NCI-H146 (cell line): ENCODE results near the gene CANT1.
A peak's percentile ranks its signal among the peaks of the same experiment; 100 is the strongest.

Source experiments
- DNase-seq: peaks from one replicate; lab custom pipeline; 2025; lab: John Stamatoyannopoulos, UW

Gene CANT1

GRCh38 chr17:78995022-78995760 lies 14.4 kb downstream of the CANT1 start:
- DNase-seq = no peak

- DNase-seq = no peak
Observed at GRCh38 chr17:78993981-78994671, 15.4 kb downstream of the CANT1 start.

DNA sequence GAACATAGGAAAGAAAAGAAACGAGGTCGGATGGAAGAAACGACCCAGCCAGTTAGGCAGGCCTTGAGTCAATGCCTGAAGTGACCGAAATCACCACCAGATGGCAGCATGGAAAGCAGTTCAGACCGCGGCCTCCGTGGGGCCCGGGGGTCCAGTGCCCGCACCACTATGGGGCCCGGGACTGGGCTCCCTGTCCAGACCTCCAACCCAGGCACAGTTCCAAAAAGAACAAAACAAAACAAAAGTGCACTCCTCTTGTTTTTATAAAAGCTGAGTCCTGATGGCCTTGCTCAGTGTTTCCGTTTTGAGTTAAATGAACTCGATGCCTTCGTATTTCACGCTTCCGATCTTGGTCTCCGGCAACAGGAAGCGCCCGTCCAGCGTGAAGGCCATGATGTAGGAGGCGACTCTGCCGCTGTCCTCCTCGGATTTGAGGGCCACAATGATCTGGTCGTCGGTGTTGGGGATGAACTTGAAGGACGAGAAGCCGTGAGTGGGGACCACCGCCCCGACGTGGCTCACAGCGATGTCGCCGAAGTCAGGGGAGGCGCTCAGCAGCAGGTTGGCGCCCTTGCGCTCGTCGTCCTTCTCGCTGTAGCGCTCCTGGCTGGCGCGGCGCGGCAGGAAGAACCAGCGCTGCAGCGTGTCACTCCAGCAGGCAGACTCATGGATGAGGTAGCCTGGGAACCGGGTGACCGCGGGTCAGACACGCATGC lies 16.2 kb downstream of the CANT1 start:
- peak; percentile 6 for DNase-seq

DNA sequence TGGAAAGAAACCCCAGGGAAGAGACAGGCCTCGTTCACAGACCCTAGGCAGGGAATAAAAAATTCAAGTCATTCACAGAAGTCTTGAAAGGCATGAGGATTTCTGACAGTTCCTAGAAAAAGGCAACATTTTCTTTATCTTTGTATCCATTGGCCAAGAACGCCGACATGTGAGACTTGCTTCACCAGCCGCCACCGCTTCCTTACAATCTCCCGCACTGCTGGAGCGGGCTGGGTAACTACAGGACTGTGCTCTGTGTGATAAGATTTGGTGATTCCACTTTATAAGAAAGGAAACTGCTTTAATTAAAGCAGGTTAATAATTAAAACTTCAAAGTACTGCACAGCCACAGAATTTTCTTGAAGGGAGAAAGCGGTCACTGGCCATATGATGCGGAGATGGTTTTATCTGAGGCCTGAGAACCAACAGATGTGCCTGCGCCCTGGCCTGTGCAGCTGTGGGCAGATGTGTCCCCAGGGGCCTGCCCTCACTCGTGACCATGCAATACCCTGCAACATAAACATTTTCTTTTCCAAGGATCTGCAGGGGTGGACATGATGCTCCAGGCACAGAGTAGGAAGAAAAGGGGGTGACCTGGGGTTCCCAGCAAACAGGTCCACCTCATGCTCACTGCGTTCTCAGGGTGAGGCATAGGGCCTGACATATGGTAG lies 16.9 kb downstream of the CANT1 start:
- DNase-seq = no peak

DNA sequence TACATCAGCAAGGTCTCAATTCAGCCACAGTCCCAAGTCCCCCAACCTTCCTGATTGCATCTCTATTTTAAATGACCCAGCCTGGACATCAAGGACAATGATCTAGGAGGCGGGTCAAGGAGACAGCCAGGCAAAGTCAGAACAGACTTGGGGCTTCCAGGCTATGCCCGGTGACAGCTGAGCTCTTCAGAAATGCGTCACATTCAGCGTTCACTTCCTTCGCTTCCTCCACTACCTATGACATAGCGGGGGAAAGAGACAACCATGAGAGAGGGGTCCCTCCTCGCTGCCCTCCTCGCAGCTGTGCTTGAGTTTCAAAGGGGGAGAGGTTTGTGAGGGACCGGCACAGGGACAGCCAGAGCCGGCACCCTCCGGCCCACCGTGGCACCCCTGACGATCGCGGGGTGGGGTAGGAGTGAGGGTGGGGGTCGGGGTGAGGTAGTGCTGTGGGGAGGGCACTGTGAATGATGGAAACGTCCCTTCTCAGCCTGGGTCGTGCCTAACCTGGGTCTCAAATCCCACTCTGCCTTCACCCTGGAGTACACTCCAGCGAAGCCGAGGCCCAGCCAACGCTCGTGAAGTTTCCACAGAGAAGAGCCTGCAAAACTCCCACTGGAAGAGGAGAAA lies 17.5 kb downstream of the CANT1 start:
- no peak for DNase-seq

GRCh38 chr17:78991017-78991738 lies 18.4 kb downstream of the CANT1 start:
- no peak for DNase-seq

DNA sequence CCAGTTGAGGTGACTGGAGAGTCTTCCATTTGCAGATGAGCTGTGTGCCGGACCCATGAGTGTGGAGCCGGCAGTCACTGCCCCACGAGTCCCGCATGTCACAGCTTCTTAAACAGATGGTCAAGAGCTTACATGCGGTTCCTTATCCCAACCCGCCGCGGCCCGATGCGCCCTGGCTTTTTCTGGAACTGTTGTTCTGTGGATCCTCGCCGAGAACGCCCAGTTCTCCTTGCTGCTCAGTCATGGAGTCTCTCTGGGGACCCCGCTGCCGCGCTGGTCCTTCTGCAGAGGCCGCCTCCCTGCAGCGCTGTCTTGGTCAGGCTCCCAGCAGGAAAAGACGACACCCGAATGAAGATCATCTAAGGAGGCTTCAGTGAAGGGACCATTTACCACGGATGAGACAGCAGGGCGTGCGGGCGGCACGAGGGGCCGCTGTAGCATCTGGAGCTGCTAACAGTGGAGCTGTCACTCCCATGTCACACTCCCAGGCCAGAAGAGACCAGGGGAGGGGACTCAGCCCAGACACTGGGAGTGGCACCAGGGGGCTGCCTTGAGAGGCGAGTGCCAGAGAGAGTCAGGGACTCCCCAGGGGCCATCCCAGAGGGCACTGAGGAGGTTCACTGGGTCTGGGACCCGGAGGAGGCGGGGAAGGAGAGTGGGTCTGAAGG lies 19.1 kb downstream of the CANT1 start:
- DNase-seq = no peak

DNA sequence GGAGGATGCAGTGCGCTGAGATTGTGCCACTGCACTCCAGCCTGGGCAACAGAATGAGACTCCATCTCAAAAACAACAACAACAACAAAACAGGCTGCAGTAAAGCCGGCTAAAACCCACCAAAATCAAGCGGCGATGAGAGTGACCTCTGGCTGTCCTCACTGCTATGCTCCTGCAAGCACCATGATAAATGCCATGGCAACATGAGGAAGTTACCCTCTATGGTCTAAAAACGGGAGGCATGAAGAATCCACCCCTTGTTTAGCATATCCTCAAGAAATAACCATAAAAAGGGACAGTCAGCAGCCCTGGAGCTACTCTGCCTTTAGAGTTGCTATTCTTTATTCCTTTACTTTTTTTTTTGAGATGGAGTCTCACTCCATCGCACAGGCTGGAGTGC lies 21.4 kb downstream of the CANT1 start:
- no peak for DNase-seq

DNA sequence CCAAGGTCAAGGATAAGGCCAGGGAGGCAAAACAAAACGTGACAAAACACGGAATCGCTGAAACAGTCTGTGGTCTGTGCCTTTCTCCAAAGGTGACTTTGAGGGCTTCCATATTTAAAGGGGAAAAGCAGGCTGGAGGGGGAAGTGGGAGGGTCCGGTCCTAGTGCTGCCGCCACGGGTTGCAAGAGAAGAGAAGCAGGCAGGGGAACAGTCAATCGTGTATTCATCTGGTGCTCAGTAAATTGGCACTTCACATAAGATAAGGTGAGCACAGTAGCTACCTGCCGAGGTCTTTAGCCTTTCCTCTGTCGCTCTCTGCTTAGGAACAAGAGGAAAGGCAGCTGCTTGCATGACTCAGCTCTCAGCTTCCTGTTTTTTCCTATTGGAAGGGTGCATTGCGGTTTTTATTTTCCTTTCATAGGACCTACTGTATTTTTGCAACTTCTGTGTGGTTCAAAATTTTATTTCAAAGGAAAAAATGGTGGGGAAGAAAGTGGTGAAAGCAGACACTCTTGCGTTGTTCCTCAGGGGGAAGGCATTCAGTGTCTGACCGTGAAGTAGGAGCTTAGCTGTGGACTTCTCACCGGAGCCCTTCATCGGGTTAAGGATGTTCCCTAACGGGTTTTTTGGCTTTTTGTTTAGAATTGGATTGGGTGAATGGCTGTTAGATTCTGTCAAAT lies 22.8 kb downstream of the CANT1 start:
- peak; percentile 70 for DNase-seq

- DNase-seq = peak; percentile 51
Observed at GRCh38 chr17:78986048-78986648, 23.4 kb downstream of the CANT1 start.

GRCh38 chr17:78985395-78985794 lies 24.2 kb downstream of the CANT1 start:
- no peak for DNase-seq

DNA sequence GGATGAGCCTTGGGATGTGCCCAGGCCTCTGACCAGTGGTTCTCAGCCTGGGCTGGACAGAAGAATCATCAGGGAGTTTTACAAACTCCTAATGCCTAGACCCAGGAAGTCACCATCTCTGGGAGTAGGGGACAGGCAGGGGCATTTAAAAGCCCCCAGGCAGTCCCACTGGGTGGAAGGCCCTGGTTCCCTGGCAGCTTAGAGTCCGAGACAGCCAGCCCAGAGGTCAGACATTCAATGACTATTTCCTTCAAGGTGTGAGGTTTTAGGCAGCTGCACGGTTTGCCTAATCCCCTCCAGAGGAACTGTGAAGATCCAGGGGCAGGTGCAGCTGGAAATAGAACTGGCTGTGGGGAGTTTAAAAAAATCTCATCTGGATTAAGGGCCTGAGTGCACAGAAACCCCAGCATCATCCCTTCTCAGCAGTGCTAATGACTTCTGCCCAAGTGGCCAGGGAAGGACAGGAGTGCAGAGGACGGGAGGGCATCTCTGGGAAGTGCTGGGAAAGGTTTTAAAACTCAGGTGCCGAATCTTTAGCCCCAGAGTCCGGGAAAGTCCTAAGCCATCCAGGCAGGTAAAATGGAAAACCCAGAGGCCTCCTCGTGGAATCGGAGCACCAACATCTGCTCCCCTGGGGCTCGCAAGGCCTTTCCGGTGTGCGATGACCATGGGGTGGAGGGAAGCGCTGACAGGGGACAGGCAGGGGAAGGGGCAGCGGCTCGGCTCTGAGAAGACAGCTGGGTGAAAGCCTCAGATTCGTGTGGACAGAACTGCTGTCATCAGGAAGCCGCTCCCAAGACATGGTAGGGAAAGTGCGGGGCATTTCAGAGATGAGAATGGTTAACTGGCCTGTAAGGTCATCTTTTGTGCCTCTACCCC lies 28.3 kb downstream of the CANT1 start:
- no peak for DNase-seq

GRCh38 chr17:78980624-78980972 lies 29.0 kb downstream of the CANT1 start:
- DNase-seq = no peak

DNA sequence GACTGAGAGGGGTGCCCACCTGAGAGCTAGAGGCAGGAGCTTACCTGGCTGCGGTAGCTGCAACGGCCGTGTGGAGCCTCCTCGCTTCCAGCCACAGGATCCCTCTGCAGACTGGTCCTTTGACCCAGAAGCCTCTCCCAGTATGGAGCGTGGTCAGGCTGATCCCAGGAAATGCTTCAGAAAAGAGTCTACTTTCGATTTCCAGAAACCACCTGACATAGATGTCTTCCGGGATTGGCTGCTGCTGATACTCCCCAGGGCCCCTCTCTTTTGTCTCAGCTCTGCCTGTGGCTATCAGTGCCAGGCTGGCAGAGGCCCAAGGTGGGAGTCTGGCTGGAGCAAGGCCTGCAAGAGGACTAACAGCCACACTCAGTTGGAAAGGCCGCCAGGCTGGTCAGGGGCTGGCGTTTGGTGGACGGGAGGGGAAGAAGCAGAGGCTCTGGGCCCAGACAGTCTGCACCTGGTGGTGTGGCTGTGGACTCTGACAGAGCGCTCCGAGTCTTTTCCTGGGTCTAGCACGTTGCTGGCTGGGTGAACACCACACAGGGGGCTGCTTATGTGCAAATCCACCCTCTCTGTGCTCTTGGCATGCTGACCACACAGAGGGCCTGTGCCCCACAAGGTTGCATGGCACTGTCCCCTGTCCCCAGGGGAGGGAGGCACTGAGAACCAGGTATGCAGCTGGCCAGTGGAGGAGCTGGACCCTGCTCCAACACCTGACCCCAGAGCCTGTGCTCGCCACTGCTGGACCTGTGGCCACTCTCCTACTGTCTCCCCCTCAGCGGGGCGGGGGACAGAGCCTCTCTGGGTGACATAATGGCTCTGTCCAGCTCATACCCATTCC lies 29.6 kb downstream of the CANT1 start, which contains the start of gene LGALS3BP:
LGALS3BP (minus strand) TSS at position 144 of the 844 bp plus-strand sequence. CDS start 2,732 bp downstream, outside the sequence.
- DNase-seq = peak; percentile 96

DNA sequence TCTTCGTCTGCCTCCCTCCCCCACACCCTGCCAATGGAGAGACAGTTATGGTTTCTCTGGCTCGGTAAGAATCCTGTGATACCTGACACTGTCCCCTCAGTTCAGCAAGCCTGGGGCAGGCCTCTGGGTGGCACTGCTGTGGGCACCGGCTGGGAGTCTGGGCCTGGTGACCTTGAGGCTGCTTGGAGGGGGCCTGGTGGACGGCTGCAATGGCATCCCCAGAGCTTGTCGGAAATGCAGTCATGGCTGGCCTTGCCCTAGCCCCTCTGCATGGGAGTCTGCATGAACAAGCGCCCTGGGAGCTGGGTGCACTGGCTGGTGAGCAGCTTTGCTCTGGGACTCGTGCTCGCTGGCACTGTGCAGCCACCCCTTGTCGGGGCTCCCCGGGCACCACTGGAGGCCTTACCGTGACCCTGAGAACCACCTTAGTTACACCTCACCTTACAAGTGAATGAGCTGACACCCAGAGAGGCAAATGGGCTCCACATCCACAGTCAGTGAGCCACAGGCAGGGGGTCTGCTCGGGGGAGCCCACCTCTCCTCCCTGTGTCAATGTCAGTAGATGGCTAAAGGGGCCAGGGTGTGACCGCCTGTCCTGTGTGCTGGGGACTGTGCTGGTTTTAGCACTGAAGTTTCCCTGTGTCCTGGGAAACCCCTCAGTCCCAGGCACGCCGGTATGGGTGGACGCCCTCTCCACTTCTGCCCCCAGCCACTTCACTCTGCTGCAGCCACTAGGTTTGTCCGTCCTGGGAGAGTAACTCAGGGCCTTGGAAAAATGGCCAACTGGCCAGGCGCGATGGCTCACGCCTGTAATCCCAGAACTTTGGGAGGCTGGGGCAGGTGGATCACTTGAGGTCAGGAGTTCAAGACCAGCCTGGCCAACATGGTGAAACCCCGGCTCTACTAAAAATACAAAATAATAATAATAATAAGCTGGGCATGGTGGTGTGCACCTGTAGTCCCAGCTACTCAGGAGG lies 31.3 kb downstream of the CANT1 start:
- no peak for DNase-seq

GRCh38 chr17:78977681-78977943 lies 32.0 kb downstream of the CANT1 start:
- no peak for DNase-seq
